PC-3 (cell line): ENCODE results near the gene EPHB2. TPM values are rescaled to one million over a fixed set of nuclear protein-coding genes. Genes with fewer than 3 reads are reported as not detected.

Experiments used
- microRNA-seq: library from miRNA; unstranded; fragments of <30 nt; microRNA quantifications from one replicate; pipeline ENCODE4 v1.1.0, GENCODE V29; 2020; ENCODE audit not compliant: unreplicated experiment
- total RNA-seq: library from RNA; depleted of rRNA; stranded (reverse); fragments of >200 nt; gene quantifications from 2 replicates; pipeline ENCODE4 v1.2.3, GENCODE V29; 2014; rRNA removed

Gene EPHB2
- total RNA-seq, 1 experiment from 2014 or later: 23.2 TPM

Small RNAs within 50 kb of the gene (microRNA-seq; reads per million reads assigned to microRNA genes)
- gene MIR4253: not detected
- gene MIR4684: not detected

Other genes with a start within 250 kb of the EPHB2 start
- gene EPHA8, start 147.3 kb upstream of the EPHB2 start, total RNA-seq: 0.07 TPM in 1 of 2 replicates, not detected in the other
- not detected in 2 replicates for gene C1QA, start 74.2 kb upstream of the EPHB2 start, total RNA-seq
- not detected in 2 replicates for gene C1QC, start 67.2 kb upstream of the EPHB2 start, total RNA-seq
- gene C1QB, start 57.6 kb upstream of the EPHB2 start, total RNA-seq: not detected in 2 replicates